KOPT-K1 (cell line): Measurements from ENCODE around the gene IQGAP2.

Source experiments
- H3K27ac ChIP-seq: fragments of 200-600 bp; sonication (generic); 2 replicates; pipeline ENCODE4 v1.5.1; 2016; ENCODE audit warnings: antibody characterized with exemption, mild to moderate bottlenecking, low read depth, low read length; ENCODE audit not compliant: poor library complexity, severe bottlenecking
- H3K36me3 ChIP-seq: fragments of 200-600 bp; sonication (generic); 2 replicates; pipeline ENCODE4 v1.5.1; 2017; ENCODE audit warnings: antibody characterized with exemption, mild to moderate bottlenecking, low read length, moderate library complexity; ENCODE audit not compliant: insufficient read depth
- H3K9me3 ChIP-seq: fragments of 200-600 bp; sonication (generic); 2 replicates; pipeline ENCODE4 v1.5.1; 2017; ENCODE audit warnings: antibody characterized with exemption, low read length, mild to moderate bottlenecking; ENCODE audit not compliant: insufficient read depth, poor library complexity, severe bottlenecking

IQGAP2 gene

DNA sequence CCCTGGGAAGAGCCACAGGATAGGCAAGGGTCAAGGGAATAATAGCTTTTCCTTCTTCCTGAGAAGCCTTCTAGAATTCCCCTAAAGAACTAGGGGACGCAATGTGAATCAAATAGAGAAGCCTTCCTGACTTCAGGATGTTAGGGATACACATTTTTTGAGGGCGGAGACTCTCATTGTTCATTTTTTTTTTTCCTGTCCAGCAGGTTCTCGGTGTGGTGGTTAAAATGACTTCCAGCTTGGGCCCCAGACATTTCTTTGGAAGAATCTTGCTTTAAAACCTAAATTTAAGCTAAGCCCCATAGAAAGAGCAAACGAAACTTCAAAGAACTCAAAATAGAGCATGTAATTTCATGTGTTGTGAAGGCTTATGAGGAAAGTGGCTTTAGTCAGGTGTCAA lies 80.8 kb downstream of the IQGAP2 start:
- no peaks in the 10 kb centered on the region for H3K36me3 ChIP-seq

DNA sequence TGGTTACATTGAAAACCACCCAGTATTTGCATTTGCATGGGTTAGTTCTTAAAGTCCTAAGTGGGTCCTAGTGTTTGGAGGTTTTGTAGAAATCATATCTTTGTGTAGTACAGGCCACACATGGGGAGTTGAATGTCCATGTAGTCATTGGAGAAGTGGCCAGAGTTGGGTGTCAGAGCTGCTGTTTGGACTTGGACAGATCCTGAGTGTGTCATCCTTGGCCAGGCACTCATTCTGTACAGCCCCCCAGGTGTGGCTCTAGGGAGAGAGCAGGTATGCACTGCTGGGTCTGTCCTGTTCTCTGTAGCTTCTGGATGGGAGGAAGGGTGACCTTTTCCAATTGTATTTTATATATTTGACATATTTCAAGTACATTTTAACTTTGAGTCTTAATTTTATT lies 82.4 kb downstream of the IQGAP2 start:
- no peaks in the 10 kb centered on the region for H3K9me3 ChIP-seq
- H3K27ac ChIP-seq: no peak overlapping the region
- no peaks in the 10 kb centered on the region for H3K36me3 ChIP-seq

More for the DNA sequence above, 80.8 kb downstream of the IQGAP2 start:
- Histone ChIP-seq H3K27ac (no peak overlapping the region), H3K9me3 (no peaks in the 10 kb centered on the region)

DNA sequence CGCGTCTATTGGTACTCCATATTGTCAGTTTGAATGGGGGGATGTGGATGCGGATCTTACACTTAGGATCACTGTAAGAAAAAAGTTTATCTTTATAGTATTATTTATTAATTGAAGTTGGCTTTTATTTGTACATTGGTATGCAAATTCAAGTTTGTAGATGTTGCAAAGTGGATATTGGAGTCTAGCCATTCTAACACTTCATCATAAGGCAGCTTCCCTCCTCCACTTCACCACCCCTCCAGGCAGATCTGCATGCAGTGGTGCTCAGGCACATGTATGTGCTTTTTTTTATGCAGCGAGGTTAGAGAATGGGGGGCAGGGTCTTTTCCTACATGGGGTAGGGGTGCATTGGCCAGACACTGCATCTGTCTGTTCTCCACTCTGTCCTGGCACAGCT lies 84.3 kb downstream of the IQGAP2 start:
- Histone ChIP-seq H3K27ac (no peak overlapping the region), H3K36me3 (no peaks in the 10 kb centered on the region), H3K9me3 (no peaks in the 10 kb centered on the region)

DNA sequence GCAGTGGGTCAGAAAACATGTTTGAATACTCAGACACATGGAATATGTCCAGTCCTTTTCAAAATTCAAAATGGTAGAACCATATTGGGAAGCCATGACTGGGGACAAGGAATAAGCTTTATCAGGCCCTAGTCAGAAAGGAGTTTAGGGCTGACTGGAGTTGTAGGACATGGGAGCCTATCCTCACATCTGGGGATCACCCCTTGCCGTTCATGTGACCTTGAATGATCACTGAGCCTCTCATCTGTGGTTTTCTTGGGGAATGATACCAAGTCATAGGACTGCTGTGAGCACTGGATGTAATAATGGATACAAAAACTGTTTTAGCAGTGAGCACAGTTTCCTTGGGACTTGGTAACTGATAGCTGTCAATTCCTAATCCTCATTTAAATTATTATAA lies 84.7 kb downstream of the IQGAP2 start:
- Histone ChIP-seq H3K36me3 (no peaks in the 10 kb centered on the region), H3K27ac (no peak overlapping the region), H3K9me3 (no peaks in the 10 kb centered on the region)

DNA sequence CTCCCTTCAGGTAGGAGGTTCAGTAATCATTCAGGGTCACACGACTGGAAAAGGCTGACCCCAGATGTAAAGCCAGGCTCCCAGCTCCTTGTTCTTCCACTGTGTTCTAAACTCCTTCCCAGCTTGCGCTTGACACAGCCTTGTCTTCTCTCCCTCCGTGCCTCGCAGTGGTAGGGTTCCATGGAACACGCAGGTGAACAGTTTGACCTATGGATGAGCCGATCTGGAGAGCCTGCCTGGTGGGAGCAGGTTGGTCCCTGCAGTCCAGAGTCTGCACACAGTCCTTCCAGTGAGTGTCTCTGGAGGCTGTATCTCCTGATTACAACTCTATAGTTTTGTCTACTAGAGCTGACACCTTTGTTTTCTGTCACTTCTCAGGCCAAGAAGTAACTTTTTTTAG lies 85.9 kb downstream of the IQGAP2 start:
- no peaks in the 10 kb centered on the region for H3K36me3 ChIP-seq
- no peak overlapping the region for H3K27ac ChIP-seq
- no peaks in the 10 kb centered on the region for H3K9me3 ChIP-seq

DNA sequence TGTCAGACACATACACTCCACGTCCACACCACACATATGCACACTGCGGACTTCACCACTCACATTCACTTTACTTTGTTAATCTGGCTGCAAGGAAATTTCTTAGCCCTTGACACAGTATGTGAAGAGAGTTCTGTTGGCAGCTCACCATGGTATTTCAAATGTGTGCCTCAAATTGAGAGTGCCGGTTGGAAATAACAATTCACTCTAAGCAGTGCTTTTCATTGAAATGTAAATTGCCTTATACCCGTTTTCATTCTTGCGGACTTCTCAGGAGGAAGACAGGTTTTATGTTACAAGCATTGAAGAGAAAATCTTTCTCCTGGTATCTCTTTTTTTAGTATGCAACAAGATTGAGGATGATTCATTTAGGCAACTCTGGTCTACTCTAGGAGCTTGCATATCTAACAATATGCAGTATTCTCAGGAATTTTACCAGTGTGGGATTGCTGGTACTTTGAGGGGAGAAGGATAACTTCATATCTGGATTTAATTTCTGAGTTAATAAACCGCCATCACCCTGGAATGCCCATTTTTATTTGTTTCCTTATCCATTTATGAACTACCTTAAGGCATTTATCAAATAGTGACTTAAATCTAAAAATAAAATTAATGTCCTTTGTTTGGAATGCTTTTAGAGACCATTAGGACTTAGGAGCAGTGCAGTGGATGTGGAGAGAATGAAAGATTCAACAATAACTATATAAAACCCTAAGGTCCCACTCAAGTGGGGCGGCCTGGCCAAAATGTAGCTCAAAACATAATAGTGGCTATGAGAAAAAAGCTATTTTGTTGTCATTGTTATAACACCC lies 87.0 kb downstream of the IQGAP2 start:
- Histone ChIP-seq H3K9me3 (no peaks in the 10 kb centered on the region), H3K36me3 (no peaks in the 10 kb centered on the region), H3K27ac (no peak overlapping the region)

DNA sequence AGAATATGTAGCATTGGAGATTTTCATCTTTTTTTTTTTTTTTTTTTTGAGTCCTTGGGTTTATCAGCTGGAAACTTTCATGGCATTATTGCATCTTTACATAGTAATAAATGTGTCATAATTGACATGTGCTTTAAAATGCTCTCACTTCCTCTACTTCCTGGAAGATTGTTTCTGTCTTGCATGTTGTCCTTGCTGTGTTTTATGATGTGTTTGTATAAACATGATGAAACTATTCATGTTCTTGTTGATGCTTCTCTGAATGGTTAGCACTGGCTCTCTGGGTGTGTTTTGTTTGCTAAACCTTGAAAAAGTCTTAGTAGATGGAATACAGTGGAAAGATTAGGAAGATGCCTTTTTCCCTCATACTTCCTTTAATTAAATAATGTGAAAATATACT lies 87.9 kb downstream of the IQGAP2 start:
- H3K27ac ChIP-seq: no peak overlapping the region
- no peaks in the 10 kb centered on the region for H3K36me3 ChIP-seq
- H3K9me3 ChIP-seq: no peaks in the 10 kb centered on the region

DNA sequence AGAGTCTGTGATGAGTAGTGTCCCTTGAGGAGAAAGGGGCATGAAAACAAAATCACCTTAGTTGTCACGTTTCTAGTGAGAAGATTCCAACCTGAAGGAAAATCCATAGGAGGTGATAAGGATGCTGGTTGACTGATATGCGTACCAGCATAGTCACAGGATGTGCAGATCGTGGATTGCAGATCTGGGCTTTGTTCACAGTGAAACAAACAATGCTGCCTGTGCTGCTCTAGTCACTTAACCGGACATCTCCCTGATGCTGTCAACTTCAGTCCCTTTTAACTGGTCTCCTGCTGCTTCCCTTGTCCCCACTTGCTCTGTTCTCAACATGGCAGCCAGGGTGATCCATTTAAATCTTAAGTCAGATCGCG lies 89.7 kb downstream of the IQGAP2 start:
- H3K9me3 ChIP-seq: no peaks in the 10 kb centered on the region
- H3K36me3 ChIP-seq: no peaks in the 10 kb centered on the region
- H3K27ac ChIP-seq: no peak overlapping the region

DNA sequence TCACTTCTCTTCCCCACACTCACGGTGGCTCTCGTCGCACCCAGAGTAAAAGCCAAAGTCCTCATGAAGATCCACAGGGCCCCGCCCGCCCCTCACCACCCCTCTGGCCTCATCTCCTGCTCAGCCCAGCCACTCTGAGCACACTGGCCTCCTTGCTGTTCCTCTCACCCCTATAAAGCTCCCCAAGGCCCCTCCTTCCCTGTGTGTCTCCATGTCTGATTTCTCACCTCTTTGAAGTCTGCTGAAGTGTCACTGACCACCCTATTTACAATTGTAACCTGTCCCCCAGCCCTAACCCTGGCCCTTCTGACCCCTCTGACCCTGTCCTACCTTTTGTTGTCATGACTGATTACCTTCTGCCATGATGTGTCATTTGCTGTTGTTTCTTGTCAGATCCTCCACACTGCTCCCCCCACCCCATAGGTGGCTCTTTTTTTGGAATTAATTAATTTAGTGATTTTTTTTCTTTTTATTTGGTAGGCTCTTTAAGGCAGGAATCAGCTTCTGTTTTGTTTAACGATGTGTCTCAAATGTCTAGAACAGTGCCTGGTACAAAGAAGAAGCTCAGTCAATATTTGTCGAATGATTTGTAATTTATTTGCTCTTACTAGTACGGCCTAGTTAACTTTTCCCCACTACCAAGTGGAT lies 90.2 kb downstream of the IQGAP2 start:
- no peaks in the 10 kb centered on the region for H3K36me3 ChIP-seq
- H3K9me3 ChIP-seq: no peaks in the 10 kb centered on the region

DNA sequence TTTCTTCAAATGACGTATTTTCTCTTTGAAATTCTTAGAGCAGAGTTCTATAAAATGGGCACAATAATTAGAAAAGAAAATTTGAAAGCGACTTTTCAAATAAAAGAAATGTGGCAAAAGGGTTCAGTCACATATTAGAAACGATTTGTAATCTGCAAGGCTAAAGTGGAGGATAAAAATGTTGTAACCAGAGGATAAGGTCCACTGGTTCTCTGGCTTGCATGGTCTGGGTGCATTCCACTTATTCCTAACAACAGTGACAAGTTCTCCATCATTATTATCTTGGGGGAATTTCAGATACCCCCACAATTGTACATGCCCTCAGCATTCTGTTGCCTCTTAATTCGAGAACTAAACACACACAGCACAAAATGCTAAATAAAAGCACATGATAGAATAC lies 91.1 kb downstream of the IQGAP2 start:
- Histone ChIP-seq H3K9me3 (no peaks in the 10 kb centered on the region), H3K27ac (no peak overlapping the region), H3K36me3 (no peaks in the 10 kb centered on the region)

More for the DNA sequence above, 90.2 kb downstream of the IQGAP2 start:
- no peak overlapping the region for H3K27ac ChIP-seq

DNA sequence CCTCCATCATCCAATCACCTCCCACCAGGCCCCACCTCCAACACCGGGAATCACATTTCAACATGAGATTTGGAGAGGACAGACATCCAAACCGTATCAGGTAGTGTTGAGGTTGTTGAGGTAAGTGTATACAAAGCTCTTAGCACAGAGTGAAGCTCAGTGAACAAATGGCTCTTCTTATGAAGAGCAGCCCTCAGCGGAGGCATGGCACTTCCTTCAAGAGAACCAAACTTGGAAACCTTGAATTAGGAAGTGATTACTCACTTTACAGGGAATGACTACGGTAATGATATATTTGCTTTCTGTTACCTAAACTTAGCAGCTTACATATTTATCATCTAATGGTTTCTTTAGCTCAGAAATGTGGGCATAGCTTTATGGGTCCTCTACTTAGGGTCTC lies 92.8 kb downstream of the IQGAP2 start:
- Histone ChIP-seq H3K36me3 (no peaks in the 10 kb centered on the region), H3K9me3 (no peaks in the 10 kb centered on the region), H3K27ac (no peak overlapping the region)

DNA sequence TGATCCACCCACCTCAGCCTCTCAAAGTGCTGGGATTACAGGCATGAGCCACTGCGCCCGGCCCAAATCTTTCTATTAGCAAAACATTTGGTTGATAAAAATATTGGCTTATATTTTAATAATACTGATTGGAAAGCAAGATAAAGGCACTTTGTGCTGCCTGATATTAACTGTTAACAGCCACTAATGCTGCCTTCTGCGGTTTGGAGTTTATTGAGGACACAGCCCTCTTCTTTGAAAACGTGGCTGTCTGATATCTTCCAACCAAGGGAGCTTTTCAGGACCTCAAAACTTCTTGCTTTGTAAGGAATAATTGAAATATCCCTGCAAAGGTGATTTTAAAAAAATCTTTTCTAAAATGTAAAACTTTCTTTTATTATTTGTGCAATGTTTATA lies 94.0 kb downstream of the IQGAP2 start:
- Histone ChIP-seq H3K27ac (no peak overlapping the region), H3K9me3 (no peaks in the 10 kb centered on the region), H3K36me3 (no peaks in the 10 kb centered on the region)

DNA sequence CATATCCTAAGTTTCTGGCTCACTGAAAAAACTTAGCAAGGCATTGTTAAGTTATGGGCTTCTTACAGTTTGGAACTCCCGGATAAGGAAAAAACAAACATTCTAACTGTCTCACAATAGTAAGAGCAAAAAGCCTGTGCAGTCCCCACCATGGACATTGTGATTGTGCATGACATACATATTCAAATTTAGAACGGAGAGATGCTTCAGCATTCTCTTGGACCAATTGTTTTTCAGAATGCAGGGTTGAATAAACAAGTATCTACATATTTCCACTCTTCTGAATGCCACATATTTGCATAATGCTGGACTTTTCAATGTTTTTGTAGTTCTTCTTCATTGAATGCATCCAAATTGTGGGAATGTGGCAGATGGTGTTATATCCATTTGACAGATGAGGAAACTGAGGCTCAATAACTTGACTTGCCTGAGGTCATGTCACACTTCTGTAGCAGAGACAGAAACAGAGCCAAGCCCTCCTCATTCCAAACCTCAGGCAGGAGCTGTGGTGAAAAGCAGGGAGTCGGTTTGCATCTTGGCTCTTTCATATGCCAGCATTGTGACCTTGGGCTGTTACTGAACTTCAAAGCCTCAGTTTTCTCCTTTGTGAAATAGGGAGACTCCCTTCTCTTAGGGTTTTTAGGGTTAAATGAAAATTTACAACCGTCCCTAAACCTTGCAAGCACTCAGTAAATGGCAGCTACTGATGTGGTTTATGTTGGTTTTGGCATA lies 95.1 kb downstream of the IQGAP2 start:
- no peaks in the 10 kb centered on the region for H3K36me3 ChIP-seq
- no peaks in the 10 kb centered on the region for H3K9me3 ChIP-seq
- H3K27ac ChIP-seq: no peak overlapping the region

DNA sequence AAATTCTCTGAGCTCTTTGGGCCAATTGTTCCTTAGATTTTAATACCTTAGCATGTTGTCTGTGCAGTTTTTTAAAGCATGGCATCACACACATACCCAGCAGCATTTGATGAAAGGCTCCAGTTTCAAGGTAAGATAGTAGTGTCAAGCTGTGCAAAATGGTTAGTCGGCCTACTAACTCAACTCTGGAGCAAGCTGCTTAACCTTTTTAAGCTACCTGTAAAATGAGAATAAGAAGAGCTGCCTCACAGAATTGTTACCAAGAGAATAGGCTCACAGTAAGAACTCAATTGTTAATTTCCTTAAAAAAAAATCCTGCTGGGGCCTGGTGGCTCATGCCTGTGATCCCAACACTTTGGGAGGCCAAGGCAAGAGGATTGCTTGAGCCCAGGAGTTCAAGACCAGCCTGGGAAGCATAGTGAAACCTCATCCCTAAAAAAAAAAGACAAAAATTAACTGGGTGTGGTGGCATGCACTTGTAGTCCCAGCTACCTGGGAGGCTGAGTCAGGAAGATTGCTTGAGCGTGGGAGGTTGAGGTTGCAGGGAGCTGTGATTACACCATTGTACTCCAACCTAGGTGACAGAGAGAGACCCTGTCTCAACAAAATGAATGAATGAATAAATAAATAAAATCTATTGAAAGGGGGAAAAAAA lies 96.5 kb downstream of the IQGAP2 start:
- no peaks in the 10 kb centered on the region for H3K36me3 ChIP-seq
- H3K27ac ChIP-seq: no peak overlapping the region
- H3K9me3 ChIP-seq: no peaks in the 10 kb centered on the region
